OCI-LY3 (cell line): ENCODE measurements around the gene GAB2.
"Not testable (repeated sequence)": the region's sequence is repeated elsewhere in the genome, so short reads cannot be mapped to it uniquely, and the experiment has no call there.

Experiments used
- H2AFZ ChIP-seq: fragments of 200-600, 300-600 bp; shearing (Covaris generic); 2 replicates; pipeline ENCODE4 v1.6.0; 2014; ENCODE audit warnings: antibody characterized with exemption, low read depth, low read length
- H3K27ac ChIP-seq: fragments of 200-600, 300-600 bp; sonication (generic); 2 replicates; pipeline ENCODE4 v1.5.1; 2014; ENCODE audit warnings: mild to moderate bottlenecking, low read length, moderate library complexity, mixed read lengths
- H3K27me3 ChIP-seq: fragments of 200-600, 300-600 bp; sonication (generic); 2 replicates; pipeline ENCODE4 v1.6.1; 2014; ENCODE audit warnings: low read depth, low read length, mixed read lengths
- H3K36me3 ChIP-seq: fragments of 200-600, 300-600 bp; sonication (generic); replicated peaks from 2 replicates; pipeline ENCODE3; 2014; ENCODE audit warnings: low read depth, low read length, mixed read lengths
- H3K4me1 ChIP-seq: fragments of 300-600, 200-600 bp; sonication (generic); 2 replicates; pipeline ENCODE4 v1.6.1; 2014; ENCODE audit warnings: low read length, mixed read lengths
- H3K4me2 ChIP-seq: fragments of 200-600, 300-600 bp; sonication (generic); 2 replicates; pipeline ENCODE4 v1.6.1; 2014; ENCODE audit warnings: low read length, mixed read lengths
- H3K4me3 ChIP-seq: fragments of 300-600, 200-600 bp; sonication (generic); 2 replicates; pipeline ENCODE4 v1.5.1; 2014; ENCODE audit warnings: antibody characterized with exemption, mild to moderate bottlenecking, low read length, moderate library complexity
- H3K79me2 ChIP-seq: fragments of 300-600, 200-600 bp; shearing (Covaris generic); 2 replicates; pipeline ENCODE4 v1.6.1; 2014; ENCODE audit warnings: mild to moderate bottlenecking, low read length, mixed read lengths
- H3K9ac ChIP-seq: fragments of 300-600, 200-600 bp; shearing (Covaris generic); 2 replicates; pipeline ENCODE4 v1.6.0; 2014; ENCODE audit warnings: mild to moderate bottlenecking, low read length, moderate library complexity
- H3K9me3 ChIP-seq: fragments of 200-600, 300-600 bp; shearing (Covaris generic); 2 replicates; pipeline ENCODE4 v1.6.1; 2014; ENCODE audit warnings: low read length, mixed read lengths; ENCODE audit not compliant: insufficient read depth
- H4K20me1 ChIP-seq: fragments of 200-600, 300-600 bp; sonication (generic); 2 replicates; pipeline ENCODE4 v1.6.1; 2016; ENCODE audit warnings: low read length, mixed read lengths; ENCODE audit not compliant: insufficient read depth
- EZH2phosphoT487 ChIP-seq: fragments of 200-600 bp; shearing (Covaris generic); IDR thresholded peaks from 2 replicates; pipeline ENCODE4 v1.6.1; 2018; ENCODE audit warnings: antibody characterized with exemption, mixed run types, low read depth
- TF ChIP-seq, protein P1 (sequence below): fragments of 200-600, 300-600 bp; sonication (generic); IDR thresholded peaks from 2 replicates; pipeline ENCODE4 v1.5.1; 2014; ENCODE audit warnings: antibody characterized with exemption, low read length, low read depth

Gene GAB2, protein sequence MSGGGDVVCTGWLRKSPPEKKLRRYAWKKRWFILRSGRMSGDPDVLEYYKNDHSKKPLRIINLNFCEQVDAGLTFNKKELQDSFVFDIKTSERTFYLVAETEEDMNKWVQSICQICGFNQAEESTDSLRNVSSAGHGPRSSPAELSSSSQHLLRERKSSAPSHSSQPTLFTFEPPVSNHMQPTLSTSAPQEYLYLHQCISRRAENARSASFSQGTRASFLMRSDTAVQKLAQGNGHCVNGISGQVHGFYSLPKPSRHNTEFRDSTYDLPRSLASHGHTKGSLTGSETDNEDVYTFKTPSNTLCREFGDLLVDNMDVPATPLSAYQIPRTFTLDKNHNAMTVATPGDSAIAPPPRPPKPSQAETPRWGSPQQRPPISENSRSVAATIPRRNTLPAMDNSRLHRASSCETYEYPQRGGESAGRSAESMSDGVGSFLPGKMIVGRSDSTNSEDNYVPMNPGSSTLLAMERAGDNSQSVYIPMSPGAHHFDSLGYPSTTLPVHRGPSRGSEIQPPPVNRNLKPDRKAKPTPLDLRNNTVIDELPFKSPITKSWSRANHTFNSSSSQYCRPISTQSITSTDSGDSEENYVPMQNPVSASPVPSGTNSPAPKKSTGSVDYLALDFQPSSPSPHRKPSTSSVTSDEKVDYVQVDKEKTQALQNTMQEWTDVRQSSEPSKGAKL

DNA sequence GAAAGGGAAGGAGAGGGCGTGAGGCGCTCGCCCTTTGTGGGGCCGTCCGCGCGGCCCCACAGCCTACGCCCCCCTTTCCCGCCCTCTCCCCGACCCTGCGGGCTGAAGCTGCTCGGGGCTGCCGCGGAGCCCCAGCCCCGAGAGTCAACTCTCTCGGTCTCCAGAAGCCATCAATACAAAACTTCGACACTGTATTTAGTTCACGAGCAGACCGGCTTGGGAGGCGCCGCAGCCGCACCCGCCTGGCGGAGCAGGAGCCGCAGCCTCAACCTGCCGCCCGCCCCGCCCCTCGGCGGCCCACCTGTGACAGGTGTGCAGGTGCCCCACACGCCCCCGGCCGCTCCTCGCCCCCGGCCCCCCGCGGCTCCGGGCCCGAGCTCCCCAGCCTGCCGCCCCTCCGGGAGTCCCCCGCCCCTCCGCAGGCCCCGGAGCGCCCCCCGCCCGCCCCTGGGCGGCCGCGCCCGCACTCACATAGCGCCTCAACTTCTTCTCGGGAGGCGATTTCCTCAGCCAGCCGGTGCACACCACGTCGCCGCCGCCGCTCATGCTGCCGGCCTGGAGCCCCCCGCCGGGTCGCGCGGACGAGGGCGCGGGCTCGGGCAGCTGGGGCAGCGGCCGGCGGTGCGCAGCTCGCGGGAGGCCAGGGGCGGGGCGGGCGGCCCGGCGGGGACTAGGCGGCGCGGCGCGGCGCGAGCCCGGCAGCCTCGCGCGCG, at the start of gene GAB2:
TSS of gene GAB2 (minus strand) at position 646 of the 713 bp plus-strand sequence. CDS start at position 546, 100 bp downstream.
- H3K27ac ChIP-seq = peak within 1 kb of the TSS; percentile 15; the same call in 1 of the 2 replicates

DNA sequence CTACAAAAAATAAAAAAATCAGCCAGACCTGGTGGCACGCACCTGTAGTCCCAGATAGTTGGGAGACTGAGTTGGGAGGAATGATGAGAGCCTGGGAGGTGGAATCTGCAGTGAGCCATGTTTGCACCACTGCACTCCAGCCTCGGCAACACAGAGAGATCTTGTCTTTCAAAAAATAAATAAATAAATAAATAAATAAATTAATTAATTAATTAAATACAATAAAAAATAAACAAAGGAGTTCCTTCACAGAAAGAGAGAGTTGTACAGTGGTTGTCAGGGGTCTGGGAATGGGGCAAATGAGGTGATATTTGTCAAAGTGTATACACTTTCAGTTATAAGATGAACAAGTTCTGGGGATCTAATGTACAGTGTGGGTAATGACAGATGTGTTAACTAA, 49.8 kb upstream of the GAB2 start:
- Histone ChIP-seq H2AFZ (no peak overlapping the region), H3K4me1 (peaks cover 27% of the 10 kb centered on the region), H3K36me3 (peaks cover 17% of the 10 kb centered on the region), H3K4me2 (no peak overlapping the region), H3K4me3 (no peak overlapping the region), H3K79me2 (no peaks in the 10 kb centered on the region), H3K27ac (no peak overlapping the region), H3K9me3 (no peaks in the 10 kb centered on the region), H3K27me3 (no peaks in the 10 kb centered on the region), H4K20me1 (no peaks in the 10 kb centered on the region), H3K9ac (no peak overlapping the region)
- TF ChIP-seq, protein P1, sequence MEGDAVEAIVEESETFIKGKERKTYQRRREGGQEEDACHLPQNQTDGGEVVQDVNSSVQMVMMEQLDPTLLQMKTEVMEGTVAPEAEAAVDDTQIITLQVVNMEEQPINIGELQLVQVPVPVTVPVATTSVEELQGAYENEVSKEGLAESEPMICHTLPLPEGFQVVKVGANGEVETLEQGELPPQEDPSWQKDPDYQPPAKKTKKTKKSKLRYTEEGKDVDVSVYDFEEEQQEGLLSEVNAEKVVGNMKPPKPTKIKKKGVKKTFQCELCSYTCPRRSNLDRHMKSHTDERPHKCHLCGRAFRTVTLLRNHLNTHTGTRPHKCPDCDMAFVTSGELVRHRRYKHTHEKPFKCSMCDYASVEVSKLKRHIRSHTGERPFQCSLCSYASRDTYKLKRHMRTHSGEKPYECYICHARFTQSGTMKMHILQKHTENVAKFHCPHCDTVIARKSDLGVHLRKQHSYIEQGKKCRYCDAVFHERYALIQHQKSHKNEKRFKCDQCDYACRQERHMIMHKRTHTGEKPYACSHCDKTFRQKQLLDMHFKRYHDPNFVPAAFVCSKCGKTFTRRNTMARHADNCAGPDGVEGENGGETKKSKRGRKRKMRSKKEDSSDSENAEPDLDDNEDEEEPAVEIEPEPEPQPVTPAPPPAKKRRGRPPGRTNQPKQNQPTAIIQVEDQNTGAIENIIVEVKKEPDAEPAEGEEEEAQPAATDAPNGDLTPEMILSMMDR = no peak

More for the DNA sequence above, at the start of gene GAB2:
- H3K79me2 ChIP-seq = peaks cover 11% of the 10 kb centered on the region; the same call in 1 of the 2 replicates
- H3K9me3 ChIP-seq = no peaks in the 10 kb centered on the region
- H3K9ac ChIP-seq = peak within 1 kb of the TSS; percentile 70
- TF ChIP-seq, protein P1 = no peak
- no peak for TF ChIP-seq EZH2phosphoT487
- peaks cover 48% of the 10 kb centered on the region for H3K4me1 ChIP-seq
- H2AFZ ChIP-seq = peak within 1 kb of the TSS; percentile 41; the same call in 1 of the 2 replicates
- no peaks in the 10 kb centered on the region for H3K36me3 ChIP-seq
- H3K27me3 ChIP-seq = no peaks in the 10 kb centered on the region
- peak within 1 kb of the TSS; percentile 81 for H3K4me2 ChIP-seq
- H4K20me1 ChIP-seq = peaks cover 4% of the 10 kb centered on the region; the same call in 1 of the 2 replicates
- H3K4me3 ChIP-seq = peak within 1 kb of the TSS; percentile 79

DNA sequence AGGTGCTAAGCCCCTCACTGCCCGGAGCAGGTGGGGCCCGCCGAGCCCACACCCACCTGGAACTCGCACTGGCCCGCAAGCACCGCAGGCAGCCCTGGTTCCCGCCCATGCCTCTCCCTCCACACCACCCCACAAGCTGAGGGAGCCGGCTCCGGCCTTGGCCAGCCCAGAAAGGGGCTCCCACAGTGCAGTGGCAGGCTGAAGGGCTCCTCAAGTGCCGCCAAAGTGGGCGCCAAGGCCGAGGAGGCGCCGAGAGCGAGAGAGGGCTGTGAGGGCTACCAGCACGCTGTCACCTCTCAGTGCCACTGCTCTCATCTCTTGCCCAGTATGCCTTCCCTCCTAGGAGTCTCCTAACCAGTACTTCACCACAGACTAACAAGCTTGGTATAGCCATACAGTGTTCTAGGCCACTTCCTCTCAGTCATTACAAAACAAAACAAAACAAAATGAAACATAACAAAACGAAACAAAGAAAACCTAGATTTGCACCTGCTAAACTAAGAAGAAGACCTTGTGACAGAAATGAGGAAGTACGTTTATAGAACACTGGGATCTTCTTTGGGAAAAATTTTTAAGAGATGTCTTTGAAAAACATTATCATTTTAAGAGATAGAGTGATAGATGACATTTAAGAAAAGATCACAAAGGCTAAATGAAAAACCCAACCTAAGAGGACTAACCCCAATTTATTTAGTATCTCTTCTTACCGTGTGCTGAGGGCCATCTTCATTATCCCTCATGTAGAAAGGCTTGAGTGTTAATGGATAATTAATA, 47.7 kb upstream of the GAB2 start:
- no peaks in the 10 kb centered on the region for H3K79me2 ChIP-seq
- peak overlapping the region; percentile 58 for H3K4me2 ChIP-seq
- no peak overlapping the region for H2AFZ ChIP-seq
- no peak for TF ChIP-seq EZH2phosphoT487
- TF ChIP-seq, protein P1 = no peak
- peak overlapping the region; percentile 69 for H3K9ac ChIP-seq
- peaks cover 43% of the 10 kb centered on the region for H3K4me1 ChIP-seq
- peak overlapping the region; percentile 93 for H3K27ac ChIP-seq
- no peaks in the 10 kb centered on the region for H4K20me1 ChIP-seq
- no peaks in the 10 kb centered on the region for H3K9me3 ChIP-seq
- no peaks in the 10 kb centered on the region for H3K27me3 ChIP-seq
- peak overlapping the region; percentile 59 for H3K4me3 ChIP-seq
- H3K36me3 ChIP-seq = peaks cover 31% of the 10 kb centered on the region

DNA sequence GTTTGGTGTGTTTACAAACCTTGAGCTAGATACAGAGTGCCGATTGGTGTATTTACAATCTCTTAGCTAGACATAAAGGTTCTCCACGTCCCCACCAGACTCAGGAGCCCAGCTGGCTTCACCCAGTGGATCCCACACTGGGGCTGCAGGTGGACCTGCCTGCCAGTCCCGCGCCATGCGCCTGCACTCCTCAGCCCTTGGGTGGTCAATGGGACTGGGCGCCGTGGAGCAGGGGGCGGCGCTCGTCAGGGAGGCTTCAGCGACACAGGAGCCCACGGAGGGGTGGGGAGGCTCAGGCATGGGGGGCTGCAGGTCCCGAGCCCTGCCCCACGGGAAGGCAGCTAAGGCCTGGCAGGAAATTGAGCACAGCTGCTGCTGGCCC, 47.2 kb upstream of the GAB2 start:
- H4K20me1 ChIP-seq, H3K27me3 ChIP-seq, H3K9me3 ChIP-seq, H3K79me2 ChIP-seq, H2AFZ ChIP-seq: not testable (repeated sequence)
- Histone ChIP-seq H3K9ac (peak overlapping the region; percentile 69; the same call in 1 of the 2 replicates), H3K27ac (peak overlapping the region; percentile 93), H3K4me3 (peak overlapping the region; percentile 59; the same call in 1 of the 2 replicates), H3K36me3 (peaks cover 36% of the 10 kb centered on the region), H3K4me2 (peak overlapping the region; percentile 58), H3K4me1 (peaks cover 49% of the 10 kb centered on the region)
